ENCODE results near the gene MYO1H.

DNA sequence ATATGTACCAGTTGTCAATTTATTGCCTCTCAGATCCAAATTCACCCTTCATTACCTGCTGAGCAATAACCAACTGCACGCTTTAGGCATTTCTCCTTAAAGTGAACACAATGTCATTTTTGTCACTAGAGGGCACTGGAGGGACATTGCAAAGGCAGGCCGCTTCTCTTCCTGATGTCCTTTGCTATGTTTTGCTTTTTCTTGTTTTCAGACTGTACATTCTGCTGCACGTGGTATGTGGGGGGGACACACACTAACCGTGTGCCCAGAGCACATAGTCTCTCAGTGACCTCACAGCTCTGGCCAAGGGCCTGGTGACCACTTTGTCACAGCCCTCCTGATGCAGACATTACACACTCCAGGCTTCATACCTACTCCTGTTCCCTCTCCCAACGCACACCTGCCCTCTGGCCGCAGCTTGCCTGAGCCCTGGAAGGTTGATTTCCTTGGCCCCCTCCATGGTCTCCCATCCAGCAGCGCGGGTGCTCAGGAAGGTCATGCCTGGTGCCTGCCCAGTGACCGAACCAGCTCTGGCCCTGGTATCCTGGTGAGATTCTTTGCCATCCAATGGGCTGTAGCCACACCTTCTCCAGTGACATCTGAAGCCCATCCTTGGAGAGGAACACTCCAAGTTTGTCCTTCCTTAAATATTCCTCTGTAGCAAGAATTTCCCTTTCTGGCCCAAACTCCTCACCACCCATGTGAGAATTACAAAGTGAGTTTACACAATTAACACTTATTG is 39.9 kb downstream of the MYO1H start:
- no peak for TF ChIP-seq EP300 (IDR thresholded peaks at IDR 0.05; ENCODE audit: borderline replicate concordance)
- TF ChIP-seq CREB1 (IDR thresholded peaks at IDR 0.05; ENCODE audit: low read depth), result no peak
- no peak for TF ChIP-seq FOXM1 (IDR thresholded peaks at IDR 0.05; ENCODE audit: borderline replicate concordance, low read depth)
- no peak for TF ChIP-seq TAF1 (IDR thresholded peaks at IDR 0.05; ENCODE audit: low read depth)
- TF ChIP-seq EGR1 (IDR thresholded peaks at IDR 0.05), result no peak
- TF ChIP-seq RAD21 (IDR thresholded peaks at IDR 0.05; ENCODE audit: low read depth), result peak; percentile 55
- TF ChIP-seq, protein P1, sequence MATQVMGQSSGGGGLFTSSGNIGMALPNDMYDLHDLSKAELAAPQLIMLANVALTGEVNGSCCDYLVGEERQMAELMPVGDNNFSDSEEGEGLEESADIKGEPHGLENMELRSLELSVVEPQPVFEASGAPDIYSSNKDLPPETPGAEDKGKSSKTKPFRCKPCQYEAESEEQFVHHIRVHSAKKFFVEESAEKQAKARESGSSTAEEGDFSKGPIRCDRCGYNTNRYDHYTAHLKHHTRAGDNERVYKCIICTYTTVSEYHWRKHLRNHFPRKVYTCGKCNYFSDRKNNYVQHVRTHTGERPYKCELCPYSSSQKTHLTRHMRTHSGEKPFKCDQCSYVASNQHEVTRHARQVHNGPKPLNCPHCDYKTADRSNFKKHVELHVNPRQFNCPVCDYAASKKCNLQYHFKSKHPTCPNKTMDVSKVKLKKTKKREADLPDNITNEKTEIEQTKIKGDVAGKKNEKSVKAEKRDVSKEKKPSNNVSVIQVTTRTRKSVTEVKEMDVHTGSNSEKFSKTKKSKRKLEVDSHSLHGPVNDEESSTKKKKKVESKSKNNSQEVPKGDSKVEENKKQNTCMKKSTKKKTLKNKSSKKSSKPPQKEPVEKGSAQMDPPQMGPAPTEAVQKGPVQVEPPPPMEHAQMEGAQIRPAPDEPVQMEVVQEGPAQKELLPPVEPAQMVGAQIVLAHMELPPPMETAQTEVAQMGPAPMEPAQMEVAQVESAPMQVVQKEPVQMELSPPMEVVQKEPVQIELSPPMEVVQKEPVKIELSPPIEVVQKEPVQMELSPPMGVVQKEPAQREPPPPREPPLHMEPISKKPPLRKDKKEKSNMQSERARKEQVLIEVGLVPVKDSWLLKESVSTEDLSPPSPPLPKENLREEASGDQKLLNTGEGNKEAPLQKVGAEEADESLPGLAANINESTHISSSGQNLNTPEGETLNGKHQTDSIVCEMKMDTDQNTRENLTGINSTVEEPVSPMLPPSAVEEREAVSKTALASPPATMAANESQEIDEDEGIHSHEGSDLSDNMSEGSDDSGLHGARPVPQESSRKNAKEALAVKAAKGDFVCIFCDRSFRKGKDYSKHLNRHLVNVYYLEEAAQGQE (IDR thresholded peaks at IDR 0.05; ENCODE audit: low read depth), result no peak
- TF ChIP-seq, protein P2, sequence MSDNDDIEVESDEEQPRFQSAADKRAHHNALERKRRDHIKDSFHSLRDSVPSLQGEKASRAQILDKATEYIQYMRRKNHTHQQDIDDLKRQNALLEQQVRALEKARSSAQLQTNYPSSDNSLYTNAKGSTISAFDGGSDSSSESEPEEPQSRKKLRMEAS (IDR thresholded peaks at IDR 0.05), result no peak
- no peak for TF ChIP-seq TCF12 (IDR thresholded peaks at IDR 0.05; ENCODE audit: low read depth)
- no peak for TF ChIP-seq NFIC (IDR thresholded peaks at IDR 0.05)
- no peak for TF ChIP-seq ZBTB7A (IDR thresholded peaks at IDR 0.05; ENCODE audit: low read depth)
- TF ChIP-seq, protein P3, sequence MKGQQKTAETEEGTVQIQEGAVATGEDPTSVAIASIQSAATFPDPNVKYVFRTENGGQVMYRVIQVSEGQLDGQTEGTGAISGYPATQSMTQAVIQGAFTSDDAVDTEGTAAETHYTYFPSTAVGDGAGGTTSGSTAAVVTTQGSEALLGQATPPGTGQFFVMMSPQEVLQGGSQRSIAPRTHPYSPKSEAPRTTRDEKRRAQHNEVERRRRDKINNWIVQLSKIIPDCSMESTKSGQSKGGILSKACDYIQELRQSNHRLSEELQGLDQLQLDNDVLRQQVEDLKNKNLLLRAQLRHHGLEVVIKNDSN (IDR thresholded peaks at IDR 0.05), result no peak
- no peak for TF ChIP-seq YY1 (IDR thresholded peaks at IDR 0.05; ENCODE audit: low read depth)
- no peak for TF ChIP-seq CEBPB (IDR thresholded peaks at IDR 0.05)
